ENCODE results near the gene RMRP. TPM values are rescaled to one million over a fixed set of nuclear protein-coding genes. Genes with fewer than 3 reads are reported as not detected.

Gene RMRP
- polyA plus RNA-seq, 2 donors, result 3.3 to 333 TPM

GRCh38 chr9:35697486-35697885 is 39.7 kb upstream of the RMRP start:
- H3K4me1 ChIP-seq (ENCODE audit: control insufficient read depth in 2 of 2, insufficient read depth in 2 of 2, low read length in 1 of 2), result peaks cover 2 to 3% of the 10 kb centered on the region in 2 donors
- H3K27ac ChIP-seq (ENCODE audit: low read depth in 2 of 2, low read length in 1 of 2), result peak overlapping the region; percentile 53 to 75
- no peaks in the 10 kb centered on the region for H3K27me3 ChIP-seq (ENCODE audit: control insufficient read depth in 1 of 2, insufficient read depth in 2 of 2, low read length in 2 of 2)
- 62 to 66% methylated on average over 14 of the region's 14 CpGs for WGBS, 2 donors
- H3K36me3 ChIP-seq (ENCODE audit: control insufficient read depth in 2 of 2, insufficient read depth in 2 of 2, low read length in 1 of 2), result peaks cover 20 to 35% of the 10 kb centered on the region in 2 donors
- H3K9me3 ChIP-seq (ENCODE audit: control insufficient read depth in 2 of 2, insufficient read depth in 1 of 2, low read depth in 1 of 2, low read length in 1 of 2), result no peaks in the 10 kb centered on the region
- H3K4me3 ChIP-seq (ENCODE audit: low read depth in 1 of 2, low read length in 2 of 2), result no peak overlapping the region

GRCh38 chr9:35696520-35697215 is 38.8 kb upstream of the RMRP start:
- 38 to 42% methylated on average over 9 of the region's 9 CpGs for WGBS, 2 donors
- Histone ChIP-seq H3K36me3 (ENCODE audit: control insufficient read depth in 2 of 2, insufficient read depth in 2 of 2, low read length in 1 of 2) (peaks cover 20 to 32% of the 10 kb centered on the region in 2 donors), H3K4me1 (ENCODE audit: control insufficient read depth in 2 of 2, insufficient read depth in 2 of 2, low read length in 1 of 2) (peaks cover 2 to 3% of the 10 kb centered on the region in 2 donors)

GRCh38 chr9:35695943-35696401 is 38.2 kb upstream of the RMRP start:
- 76 to 85% methylated on average over 3 of the region's 3 CpGs for WGBS, 2 donors
- peaks cover 18 to 29% of the 10 kb centered on the region in 2 donors for H3K36me3 ChIP-seq (ENCODE audit: control insufficient read depth in 2 of 2, insufficient read depth in 2 of 2, low read length in 1 of 2)
- H3K9me3 ChIP-seq (ENCODE audit: control insufficient read depth in 2 of 2, insufficient read depth in 1 of 2, low read depth in 1 of 2, low read length in 1 of 2), result no peaks in the 10 kb centered on the region
- H3K4me1 ChIP-seq (ENCODE audit: control insufficient read depth in 2 of 2, insufficient read depth in 2 of 2, low read length in 1 of 2), result peaks cover 2 to 3% of the 10 kb centered on the region in 2 donors
- no peaks in the 10 kb centered on the region for H3K27me3 ChIP-seq (ENCODE audit: control insufficient read depth in 1 of 2, insufficient read depth in 2 of 2, low read length in 2 of 2)
- peak overlapping the region; percentile 45 to 75 for H3K27ac ChIP-seq (ENCODE audit: low read depth in 2 of 2, low read length in 1 of 2)
- H3K4me3 ChIP-seq (ENCODE audit: low read depth in 1 of 2, low read length in 2 of 2), result no peak overlapping the region

More at GRCh38 chr9:35696520-35697215, 38.8 kb upstream of the RMRP start:
- Histone ChIP-seq H3K27ac (ENCODE audit: low read depth in 2 of 2, low read length in 1 of 2) (peak overlapping the region; percentile 53 to 75), H3K27me3 (ENCODE audit: control insufficient read depth in 1 of 2, insufficient read depth in 2 of 2, low read length in 2 of 2) (no peaks in the 10 kb centered on the region), H3K4me3 (ENCODE audit: low read depth in 1 of 2, low read length in 2 of 2) (no peak overlapping the region), H3K9me3 (ENCODE audit: control insufficient read depth in 2 of 2, insufficient read depth in 1 of 2, low read depth in 1 of 2, low read length in 1 of 2) (no peaks in the 10 kb centered on the region)

GRCh38 chr9:35691757-35692301 is 34.0 kb upstream of the RMRP start:
- Histone ChIP-seq H3K9me3 (ENCODE audit: control insufficient read depth in 2 of 2, insufficient read depth in 1 of 2, low read depth in 1 of 2, low read length in 1 of 2) (no peaks in the 10 kb centered on the region), H3K27me3 (ENCODE audit: control insufficient read depth in 1 of 2, insufficient read depth in 2 of 2, low read length in 2 of 2) (no peaks in the 10 kb centered on the region), H3K36me3 (ENCODE audit: control insufficient read depth in 2 of 2, insufficient read depth in 2 of 2, low read length in 1 of 2) (no peaks in the 10 kb centered on the region), H3K4me1 (ENCODE audit: control insufficient read depth in 2 of 2, insufficient read depth in 2 of 2, low read length in 1 of 2) (peaks cover 2 to 6% of the 10 kb centered on the region in 2 donors), H3K4me3 (ENCODE audit: low read depth in 1 of 2, low read length in 2 of 2) (peak overlapping the region in 1 of 2 donors; percentile 57), H3K27ac (ENCODE audit: low read depth in 2 of 2, low read length in 1 of 2) (peak overlapping the region; percentile 86 to 92)
- 70 to 81% methylated on average over 13 of the region's 13 CpGs for WGBS, 2 donors

- peaks cover 2 to 6% of the 10 kb centered on the region in 2 donors for H3K4me1 ChIP-seq (ENCODE audit: control insufficient read depth in 2 of 2, insufficient read depth in 2 of 2, low read length in 1 of 2)
- 23 to 24% methylated on average over 10 of the region's 10 CpGs for WGBS, 2 donors
- peak overlapping the region; percentile 86 to 92 for H3K27ac ChIP-seq (ENCODE audit: low read depth in 2 of 2, low read length in 1 of 2)
- H3K4me3 ChIP-seq (ENCODE audit: low read depth in 1 of 2, low read length in 2 of 2), result peak overlapping the region; percentile 57 to 60
- no peaks in the 10 kb centered on the region for H3K9me3 ChIP-seq (ENCODE audit: control insufficient read depth in 2 of 2, insufficient read depth in 1 of 2, low read depth in 1 of 2, low read length in 1 of 2)
- H3K36me3 ChIP-seq (ENCODE audit: control insufficient read depth in 2 of 2, insufficient read depth in 2 of 2, low read length in 1 of 2), result no peaks in the 10 kb centered on the region
- no peaks in the 10 kb centered on the region for H3K27me3 ChIP-seq (ENCODE audit: control insufficient read depth in 1 of 2, insufficient read depth in 2 of 2, low read length in 2 of 2)
Measured at GRCh38 chr9:35691334-35691650, 33.5 kb upstream of the RMRP start.

- 1 to 2% methylated on average over 52 to 61 of the region's 61 CpGs for WGBS, 2 donors
- peak overlapping the region; percentile 86 to 92 for H3K27ac ChIP-seq (ENCODE audit: low read depth in 2 of 2, low read length in 1 of 2)
- no peaks in the 10 kb centered on the region for H3K27me3 ChIP-seq (ENCODE audit: control insufficient read depth in 1 of 2, insufficient read depth in 2 of 2, low read length in 2 of 2)
- peaks cover 2 to 6% of the 10 kb centered on the region in 2 donors for H3K4me1 ChIP-seq (ENCODE audit: control insufficient read depth in 2 of 2, insufficient read depth in 2 of 2, low read length in 1 of 2)
- no peaks in the 10 kb centered on the region for H3K36me3 ChIP-seq (ENCODE audit: control insufficient read depth in 2 of 2, insufficient read depth in 2 of 2, low read length in 1 of 2)
- H3K4me3 ChIP-seq (ENCODE audit: low read depth in 1 of 2, low read length in 2 of 2), result peak overlapping the region; percentile 57 to 60
- no peaks in the 10 kb centered on the region for H3K9me3 ChIP-seq (ENCODE audit: control insufficient read depth in 2 of 2, insufficient read depth in 1 of 2, low read depth in 1 of 2, low read length in 1 of 2)
Measured at GRCh38 chr9:35690614-35691333, 33.0 kb upstream of the RMRP start.

- Histone ChIP-seq H3K36me3 (ENCODE audit: control insufficient read depth in 2 of 2, insufficient read depth in 2 of 2, low read length in 1 of 2) (peaks cover 0 to 3% of the 10 kb centered on the region in 2 donors), H3K4me1 (ENCODE audit: control insufficient read depth in 2 of 2, insufficient read depth in 2 of 2, low read length in 1 of 2) (peaks cover 2 to 6% of the 10 kb centered on the region in 2 donors), H3K27ac (ENCODE audit: low read depth in 2 of 2, low read length in 1 of 2) (peak overlapping the region; percentile 86 to 92), H3K27me3 (ENCODE audit: control insufficient read depth in 1 of 2, insufficient read depth in 2 of 2, low read length in 2 of 2) (no peaks in the 10 kb centered on the region), H3K4me3 (ENCODE audit: low read depth in 1 of 2, low read length in 2 of 2) (peak overlapping the region; percentile 57 to 60), H3K9me3 (ENCODE audit: control insufficient read depth in 2 of 2, insufficient read depth in 1 of 2, low read depth in 1 of 2, low read length in 1 of 2) (no peaks in the 10 kb centered on the region)
- 0 to 1% methylated on average over 21 of the region's 21 CpGs for WGBS, 2 donors
Measured at GRCh38 chr9:35690294-35690613, 32.4 kb upstream of the RMRP start.

GRCh38 chr9:35689542-35690293 is 31.9 kb upstream of the RMRP start, which contains the start of gene TPM2:
TSS of gene TPM2 (minus strand) at chr9:35689925. CDS start at chr9:35689817, 108 bp downstream.
- peaks cover 0 to 6% of the 10 kb centered on the region in 2 donors for H3K36me3 ChIP-seq (ENCODE audit: control insufficient read depth in 2 of 2, insufficient read depth in 2 of 2, low read length in 1 of 2)
- peaks cover 2 to 6% of the 10 kb centered on the region in 2 donors for H3K4me1 ChIP-seq (ENCODE audit: control insufficient read depth in 2 of 2, insufficient read depth in 2 of 2, low read length in 1 of 2)
- H3K9me3 ChIP-seq (ENCODE audit: control insufficient read depth in 2 of 2, insufficient read depth in 1 of 2, low read depth in 1 of 2, low read length in 1 of 2), result no peaks in the 10 kb centered on the region
- WGBS, 2 donors, result 22 to 36% methylated on average over 46 to 61 of the region's 61 CpGs
- H3K27me3 ChIP-seq (ENCODE audit: control insufficient read depth in 1 of 2, insufficient read depth in 2 of 2, low read length in 2 of 2), result no peaks in the 10 kb centered on the region
- peak within 1 kb of the TSS; percentile 86 to 92 for H3K27ac ChIP-seq (ENCODE audit: low read depth in 2 of 2, low read length in 1 of 2)
- peak within 1 kb of the TSS; percentile 57 to 60 for H3K4me3 ChIP-seq (ENCODE audit: low read depth in 1 of 2, low read length in 2 of 2)
